Smooth muscle cell of bladder (primary cell): ENCODE data around the gene NFKBIB. TPM values are rescaled to one million over a fixed set of nuclear protein-coding genes. Genes with fewer than 3 reads are reported as not detected.

Experiments
- total RNA-seq: library from RNA; depleted of rRNA; stranded (reverse); fragments of >200 nt; gene quantifications from 2 replicates; pipeline ENCODE4 v1.2.3, GENCODE V29; 2014

The NFKBIB gene
- total RNA-seq: 7.5 and 8.9 TPM in 2 replicates

GRCh38 chr19:38899447-38900201, at the start of gene NFKBIB, which contains the start of gene SIRT2:
Gene NFKBIB (plus strand): TSS chr19:38899969. CDS start chr19:38900033, 64 bp downstream.
Gene SIRT2 (minus strand): TSS chr19:38899618. CDS start chr19:38899521, 97 bp downstream.

DNA sequence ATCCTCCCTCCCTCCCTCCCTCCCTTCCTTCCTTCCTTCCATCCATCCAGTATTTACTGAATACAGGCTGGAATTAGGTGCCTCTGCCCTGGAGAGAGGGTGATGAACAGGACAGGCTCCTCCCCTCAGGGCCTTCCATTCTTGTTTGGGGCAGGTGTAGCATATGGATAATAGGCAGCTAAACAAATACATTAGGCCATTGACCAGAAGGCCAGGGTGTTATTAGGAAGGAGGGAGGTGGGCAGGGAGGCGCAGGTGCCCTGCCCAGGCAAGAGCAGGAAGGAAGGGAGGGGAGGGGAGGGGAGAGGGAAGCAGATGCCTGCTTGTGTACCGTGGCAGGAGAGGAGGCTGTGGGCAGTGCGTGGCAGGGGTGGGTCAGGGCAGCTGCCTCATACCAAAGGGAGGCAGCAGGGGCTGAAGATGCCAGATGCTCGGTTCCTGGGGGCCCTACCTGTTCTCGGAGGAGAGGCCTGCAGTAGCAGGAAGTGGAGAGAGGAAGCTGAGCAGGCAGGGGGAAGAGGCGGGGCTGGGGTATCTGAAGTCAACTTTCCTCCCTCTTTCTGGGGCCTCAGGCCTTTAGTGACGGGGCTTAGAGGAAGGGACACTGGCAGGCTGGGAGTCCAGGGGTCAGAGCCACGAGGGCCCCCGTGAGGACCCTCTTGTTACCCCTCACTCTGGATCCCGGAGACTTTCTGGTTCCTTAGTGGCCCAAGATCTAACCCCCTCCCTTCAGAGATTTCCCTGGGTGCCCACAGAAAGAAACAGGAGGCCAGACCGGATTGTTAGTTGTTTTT, 21.8 kb upstream of the NFKBIB start, which contains the start of gene RINL:
Gene RINL (minus strand): TSS at position 495 of the 794 bp plus-strand sequence. CDS start 1,533 bp downstream, outside the sequence.

GRCh38 chr19:38929929-38930775, 30.4 kb downstream of the NFKBIB start, which contains the start of gene SARS2:
Gene SARS2 (minus strand): TSS chr19:38930763. CDS start chr19:38930736, 27 bp downstream.

GRCh38 chr19:38930776-38931520, 31.2 kb downstream of the NFKBIB start, which contains the start of gene MRPS12:
Gene MRPS12 (plus strand): TSS chr19:38930944. CDS start chr19:38931295, 351 bp downstream.

Other genes with a start within 250 kb of the NFKBIB start
- not detected in 2 replicates for gene CAPN12, start 155.5 kb upstream of the NFKBIB start, total RNA-seq
- gene LGALS7, start 126.5 kb upstream of the NFKBIB start, total RNA-seq: not detected in 2 replicates
- 0.28 and 1.0 TPM in 2 replicates for gene LGALS7B, start 110.8 kb upstream of the NFKBIB start, total RNA-seq
- gene LGALS4, start 87.0 kb upstream of the NFKBIB start, total RNA-seq: 0.14 TPM in 1 of 2 replicates, not detected in the other
- gene ECH1, start 68.2 kb upstream of the NFKBIB start, total RNA-seq: 19.6 and 28.3 TPM in 2 replicates
- gene HNRNPL, start 50.0 kb upstream of the NFKBIB start, total RNA-seq: 205 and 212 TPM in 2 replicates
- gene RINL, start 21.7 kb upstream of the NFKBIB start, total RNA-seq: 2.0 and 2.3 TPM in 2 replicates
- gene SIRT2, start 351 bp upstream of the NFKBIB start, total RNA-seq: 41.7 and 45.1 TPM in 2 replicates
- not detected in 2 replicates for gene CCER2, start 12.2 kb downstream of the NFKBIB start, total RNA-seq
- 5.7 and 9.0 TPM in 2 replicates for gene SARS2, start 30.8 kb downstream of the NFKBIB start, total RNA-seq
- 32.3 and 32.5 TPM in 2 replicates for gene MRPS12, start 31.0 kb downstream of the NFKBIB start, total RNA-seq
- gene FBXO17, start 75.8 kb downstream of the NFKBIB start, total RNA-seq: 11.9 and 22.3 TPM in 2 replicates
- 2.0 and 5.5 TPM in 2 replicates for gene FBXO27, start 132.6 kb downstream of the NFKBIB start, total RNA-seq
- 0.09 TPM in 1 of 2 replicates, not detected in the other for gene ACP7, start 184.4 kb downstream of the NFKBIB start, total RNA-seq
- 3.1 and 4.2 TPM in 2 replicates for gene PAK4, start 225.8 kb downstream of the NFKBIB start, total RNA-seq